BE2C (cell line): Measurements from ENCODE around the gene ANAPC7.

Experiments
- DNase-seq: peaks from one replicate; pipeline ENCODE4 v3.0.0-alpha.2; 2020
- H3K27me3 ChIP-seq: fragments of 250-450 bp; sonication (Bioruptor Pico); 2 replicates; pipeline ENCODE4 v1.5.1; 2020; ENCODE audit warnings: mild to moderate bottlenecking
- H3K36me3 ChIP-seq: fragments of 250-450 bp; sonication (Bioruptor Pico); 2 replicates; pipeline ENCODE4 v1.5.1; 2020; ENCODE audit warnings: mild to moderate bottlenecking
- H3K4me1 ChIP-seq: fragments of 250-450 bp; sonication (Bioruptor Pico); 2 replicates; pipeline ENCODE4 v1.5.1; 2020
- H3K4me3 ChIP-seq: 2 replicates; pipeline ENCODE4 v1.5.1; 2011; ENCODE audit warnings: low read depth, low read length
- H3K9me3 ChIP-seq: fragments of 250-450 bp; sonication (Bioruptor Pico); 2 replicates; pipeline ENCODE4 v1.5.1; 2020
- TF ChIP-seq, protein P1 (sequence below): IDR thresholded peaks from 2 replicates; pipeline ENCODE4 v1.5.1; 2012; ENCODE audit warnings: mild to moderate bottlenecking, low read depth, low read length

The ANAPC7 gene

GRCh38 chr12:110330124-110330523 lies 73.4 kb downstream of the ANAPC7 start:
- Histone ChIP-seq H3K4me1 (no peaks in the 10 kb centered on the region; the same call in 1 of the 2 replicates), H3K27me3 (no peaks in the 10 kb centered on the region), H3K36me3 (peaks cover 99% of the 10 kb centered on the region), H3K9me3 (no peaks in the 10 kb centered on the region), H3K4me3 (no peak overlapping the region)
- TF ChIP-seq, protein P1, sequence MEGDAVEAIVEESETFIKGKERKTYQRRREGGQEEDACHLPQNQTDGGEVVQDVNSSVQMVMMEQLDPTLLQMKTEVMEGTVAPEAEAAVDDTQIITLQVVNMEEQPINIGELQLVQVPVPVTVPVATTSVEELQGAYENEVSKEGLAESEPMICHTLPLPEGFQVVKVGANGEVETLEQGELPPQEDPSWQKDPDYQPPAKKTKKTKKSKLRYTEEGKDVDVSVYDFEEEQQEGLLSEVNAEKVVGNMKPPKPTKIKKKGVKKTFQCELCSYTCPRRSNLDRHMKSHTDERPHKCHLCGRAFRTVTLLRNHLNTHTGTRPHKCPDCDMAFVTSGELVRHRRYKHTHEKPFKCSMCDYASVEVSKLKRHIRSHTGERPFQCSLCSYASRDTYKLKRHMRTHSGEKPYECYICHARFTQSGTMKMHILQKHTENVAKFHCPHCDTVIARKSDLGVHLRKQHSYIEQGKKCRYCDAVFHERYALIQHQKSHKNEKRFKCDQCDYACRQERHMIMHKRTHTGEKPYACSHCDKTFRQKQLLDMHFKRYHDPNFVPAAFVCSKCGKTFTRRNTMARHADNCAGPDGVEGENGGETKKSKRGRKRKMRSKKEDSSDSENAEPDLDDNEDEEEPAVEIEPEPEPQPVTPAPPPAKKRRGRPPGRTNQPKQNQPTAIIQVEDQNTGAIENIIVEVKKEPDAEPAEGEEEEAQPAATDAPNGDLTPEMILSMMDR = no peak
- DNase-seq = no peak

DNA sequence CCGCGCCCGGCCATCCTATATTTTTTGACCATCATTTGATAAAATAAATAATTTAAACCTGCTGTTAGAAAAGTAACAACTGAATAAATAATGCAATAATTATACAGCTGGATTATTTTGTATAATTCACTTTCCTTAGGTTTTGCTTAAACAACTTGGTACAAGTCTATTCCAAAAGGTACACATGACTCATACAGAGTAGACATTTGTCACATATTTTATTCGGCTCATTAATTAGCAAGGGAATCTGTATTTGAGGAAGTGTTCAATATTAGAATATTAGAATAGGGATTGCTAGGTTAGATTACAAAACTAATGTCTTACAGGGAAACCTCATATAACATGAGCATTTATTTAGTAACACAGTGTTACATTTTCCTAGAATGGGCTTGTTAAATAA lies 73.8 kb downstream of the ANAPC7 start:
- no peak for DNase-seq
- Histone ChIP-seq H3K9me3 (no peaks in the 10 kb centered on the region), H3K27me3 (no peaks in the 10 kb centered on the region), H3K4me3 (no peak overlapping the region), H3K36me3 (peaks cover 99% of the 10 kb centered on the region), H3K4me1 (no peaks in the 10 kb centered on the region; the same call in 1 of the 2 replicates)
- TF ChIP-seq, protein P1 = no peak
